ENCODE data around the gene ELOVL7.
"Not testable (repeated sequence)": the region's sequence is repeated elsewhere in the genome, so short reads cannot be mapped to it uniquely, and the experiment has no call there.

ELOVL7 gene

GRCh38 chr5:60715201-60715928 lies 128.7 kb downstream of the ELOVL7 start:
- DNase-seq (ENCODE audit: low spot score), result not testable (repeated sequence)

- DNase-seq (ENCODE audit: low spot score), result no peak
These were observed 131.1 kb downstream of the ELOVL7 start for GRCh38 chr5:60712950-60713349.

GRCh38 chr5:60711892-60712291 lies 132.2 kb downstream of the ELOVL7 start:
- not testable (repeated sequence) for DNase-seq (ENCODE audit: low spot score)

GRCh38 chr5:60710362-60710761 lies 133.7 kb downstream of the ELOVL7 start:
- DNase-seq (ENCODE audit: low spot score), result no peak

GRCh38 chr5:60705144-60705543 lies 138.9 kb downstream of the ELOVL7 start:
- no peak for DNase-seq (ENCODE audit: low spot score)

GRCh38 chr5:60703944-60704343 lies 140.1 kb downstream of the ELOVL7 start:
- no peak for DNase-seq (ENCODE audit: low spot score)
